ENCODE data around the gene BICRA. TPM values are rescaled to one million over a fixed set of nuclear protein-coding genes. Genes with fewer than 3 reads are reported as not detected.

The BICRA gene
- polyA plus RNA-seq, 3 donors: 0.08 to 4.6 TPM; not detected in 1

DNA sequence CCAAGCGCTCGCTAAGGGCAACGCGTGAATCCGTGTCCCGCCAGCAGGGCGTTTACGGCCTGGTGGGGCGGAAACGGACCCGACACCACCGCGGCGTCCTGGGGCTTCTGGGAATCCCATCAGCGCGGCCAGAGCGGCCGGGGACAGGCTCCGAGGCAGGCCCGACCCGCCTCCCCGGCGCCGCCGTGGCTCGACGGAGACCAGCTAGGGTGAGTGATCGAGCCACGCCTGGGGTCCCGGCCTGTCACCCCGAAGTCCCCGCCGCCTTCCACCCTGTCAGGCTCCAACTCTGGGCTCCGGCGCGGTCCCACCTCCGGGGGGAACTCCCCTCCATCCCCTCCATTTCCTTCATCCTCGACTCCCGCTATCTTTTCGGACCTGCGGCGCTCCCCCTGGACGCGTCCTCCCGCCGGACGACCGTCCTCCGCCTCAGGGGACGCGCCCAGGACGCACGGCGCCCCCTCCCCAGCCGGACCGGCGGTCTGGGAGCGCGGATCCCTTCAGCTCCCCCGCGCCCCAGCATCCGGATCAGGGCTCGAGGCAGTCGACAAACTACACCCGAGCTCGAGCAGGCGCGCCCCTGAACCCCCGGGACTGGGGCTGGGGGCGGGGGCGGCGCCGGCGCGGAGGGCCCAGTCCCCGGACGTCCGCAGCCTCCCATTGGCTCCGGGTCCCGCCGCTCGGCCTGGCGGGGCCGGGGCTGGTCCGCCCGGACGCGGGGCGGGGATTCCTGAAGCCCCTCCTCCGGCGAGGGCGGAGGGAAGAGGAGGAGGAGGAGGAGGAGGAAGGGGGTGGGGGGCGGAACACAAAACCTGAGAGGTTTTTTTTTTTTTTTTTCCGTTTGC, 638 bp upstream of the BICRA start:
- Histone ChIP-seq H3K4me3 (replicated peaks in 1 of 3; ENCODE audit: low read depth in 2 of 3, low read length in 3 of 3) (peak overlapping the region; percentile 87 to 97 (median 96)), H3K27ac (ENCODE audit: low read depth in 1 of 2, low read length in 2 of 2) (peak overlapping the region; percentile 73 to 93), H3K36me3 (replicated peaks in 1 of 2; ENCODE audit: control insufficient read depth in 1 of 2, insufficient read depth in 2 of 2, low read length in 2 of 2) (peaks cover 2 to 5% of the 10 kb centered on the region in 2 donors), H4K20me1 (ENCODE audit: insufficient read depth, low read length) (peaks cover 36% of the 10 kb centered on the region), H2AFZ (ENCODE audit: insufficient read depth, low read depth, low read length, poor library complexity, severe bottlenecking) (peak overlapping the region; percentile 83), H3K27me3 (ENCODE audit: control insufficient read depth in 2 of 2, insufficient read depth in 2 of 2, low read length in 2 of 2) (no peaks in the 10 kb centered on the region), H3K4me1 (ENCODE audit: control insufficient read depth in 1 of 2, insufficient read depth in 2 of 2, low read length in 2 of 2) (peaks cover 23 to 28% of the 10 kb centered on the region in 2 donors), H3K79me2 (ENCODE audit: insufficient read depth, low read length) (peaks cover 50% of the 10 kb centered on the region), H3K4me2 (replicated peaks; ENCODE audit: extremely low read depth, low read length, poor library complexity, severe bottlenecking) (peak overlapping the region; percentile 78), H3K9ac (ENCODE audit: insufficient read depth, low read length, poor library complexity, severe bottlenecking) (peak overlapping the region; percentile 95), H3K9me3 (replicated peaks in 1 of 2; ENCODE audit: control insufficient read depth in 1 of 2, insufficient read depth in 1 of 2, low read length in 2 of 2) (no peaks in the 10 kb centered on the region)
- peak; percentile 84 to 89 (median 88) for DNase-seq
- intact Hi-C loops (cut with micrococcal nuclease): loop anchor here (1.0 to 5.0 kb wide), 2 partner anchors 8 to 54 kb away; no protein-coding TSS in a partner anchor
- under 1% methylated on average over 82 of the region's 94 CpGs for WGBS (ENCODE audit: insufficient coverage)
- Mint-ChIP-seq H3K9me3 (peaks cover 0 to 2% (median 0%) of the 10 kb centered on the region in 7 donors), H3K36me3 (peaks cover 3 to 6% of the 10 kb centered on the region in 2 donors), H3K27me3 (ENCODE audit: low read depth in 3 of 3) (peaks cover 0 to 14% (median 10%) of the 10 kb centered on the region in 3 donors), H3K4me1 (peaks cover 38% of the 10 kb centered on the region), H3K4me3 (peak overlapping the region; percentile 74 to 85), H3K27ac (peak overlapping the region; percentile 73 to 91 (median 79))
- TF ChIP-seq, protein P1, sequence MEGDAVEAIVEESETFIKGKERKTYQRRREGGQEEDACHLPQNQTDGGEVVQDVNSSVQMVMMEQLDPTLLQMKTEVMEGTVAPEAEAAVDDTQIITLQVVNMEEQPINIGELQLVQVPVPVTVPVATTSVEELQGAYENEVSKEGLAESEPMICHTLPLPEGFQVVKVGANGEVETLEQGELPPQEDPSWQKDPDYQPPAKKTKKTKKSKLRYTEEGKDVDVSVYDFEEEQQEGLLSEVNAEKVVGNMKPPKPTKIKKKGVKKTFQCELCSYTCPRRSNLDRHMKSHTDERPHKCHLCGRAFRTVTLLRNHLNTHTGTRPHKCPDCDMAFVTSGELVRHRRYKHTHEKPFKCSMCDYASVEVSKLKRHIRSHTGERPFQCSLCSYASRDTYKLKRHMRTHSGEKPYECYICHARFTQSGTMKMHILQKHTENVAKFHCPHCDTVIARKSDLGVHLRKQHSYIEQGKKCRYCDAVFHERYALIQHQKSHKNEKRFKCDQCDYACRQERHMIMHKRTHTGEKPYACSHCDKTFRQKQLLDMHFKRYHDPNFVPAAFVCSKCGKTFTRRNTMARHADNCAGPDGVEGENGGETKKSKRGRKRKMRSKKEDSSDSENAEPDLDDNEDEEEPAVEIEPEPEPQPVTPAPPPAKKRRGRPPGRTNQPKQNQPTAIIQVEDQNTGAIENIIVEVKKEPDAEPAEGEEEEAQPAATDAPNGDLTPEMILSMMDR (IDR thresholded peaks at IDR 0.05): peak; percentile 38

All from CD14-positive monocyte (primary cell).